Measurements from ENCODE around the gene ZNF41. TPM values are rescaled to one million over a fixed set of nuclear protein-coding genes. Genes with fewer than 3 reads are reported as not detected.

ZNF41 gene
- polyA plus RNA-seq, 3 donors: 1.8 to 4.3 (median 3.1) TPM

GRCh38 chrX:47481160-47481559 is 1.9 kb downstream of the ZNF41 start:
- peak overlapping the region in 2 of 7 donors; percentile 19 to 46 for H3K27ac Mint-ChIP-seq

GRCh38 chrX:47480576-47480975 is 2.4 kb downstream of the ZNF41 start:
- H3K9ac ChIP-seq (ENCODE audit: insufficient read depth, low read length, poor library complexity, severe bottlenecking): no peak overlapping the region
- H3K4me3 Mint-ChIP-seq: no peak overlapping the region
- peaks cover 29% of the 10 kb centered on the region for H3K4me1 Mint-ChIP-seq
- H3K27ac Mint-ChIP-seq: no peak overlapping the region
- no peak overlapping the region for H2AFZ ChIP-seq (ENCODE audit: insufficient read depth, low read depth, low read length, poor library complexity, severe bottlenecking)
- TF ChIP-seq CTCF (IDR thresholded peaks at IDR 0.05): no peak
- no peak overlapping the region for H3K4me2 ChIP-seq (replicated peaks; ENCODE audit: extremely low read depth, low read length, poor library complexity, severe bottlenecking)
- H3K79me2 ChIP-seq (ENCODE audit: insufficient read depth, low read length): peaks cover 68% of the 10 kb centered on the region
- no peak for DNase-seq
- H3K4me1 ChIP-seq (ENCODE audit: control insufficient read depth in 1 of 2, insufficient read depth in 2 of 2, low read length in 2 of 2): peaks cover 19 to 23% of the 10 kb centered on the region in 2 donors
- no peaks in the 10 kb centered on the region for H3K36me3 ChIP-seq (replicated peaks in 1 of 2; ENCODE audit: control insufficient read depth in 1 of 2, insufficient read depth in 2 of 2, low read length in 2 of 2)
- WGBS (ENCODE audit: insufficient coverage): no CpG with 5 or more reads among the region's 2 CpGs
- no peak overlapping the region for H3K27ac ChIP-seq (ENCODE audit: low read depth in 1 of 2, low read length in 2 of 2)
- no peaks in the 10 kb centered on the region for H3K27me3 ChIP-seq (ENCODE audit: control insufficient read depth in 2 of 2, insufficient read depth in 2 of 2, low read length in 2 of 2)
- H3K9me3 ChIP-seq (replicated peaks in 1 of 2; ENCODE audit: control insufficient read depth in 1 of 2, insufficient read depth in 1 of 2, low read length in 2 of 2): no peaks in the 10 kb centered on the region
- peaks cover 3% of the 10 kb centered on the region for H4K20me1 ChIP-seq (ENCODE audit: insufficient read depth, low read length)
- peaks cover 0 to 16% (median 4%) of the 10 kb centered on the region in 7 donors for H3K9me3 Mint-ChIP-seq
- no peak overlapping the region for H3K4me3 ChIP-seq (replicated peaks in 1 of 3; ENCODE audit: low read depth in 2 of 3, low read length in 3 of 3)
- H3K27me3 Mint-ChIP-seq (ENCODE audit: low read depth in 3 of 3): peaks cover 0 to 9% (median 0%) of the 10 kb centered on the region in 3 donors
- no peaks in the 10 kb centered on the region for H3K36me3 Mint-ChIP-seq
- intact Hi-C loops (cut with micrococcal nuclease): loop anchor here (5.0 kb wide), 2 partner anchors 42 to 288 kb away; partner anchors contain the start of gene UBA1 (in 1 of the 2)

More at GRCh38 chrX:47481160-47481559, 1.9 kb downstream of the ZNF41 start:
- Histone ChIP-seq H3K9ac (ENCODE audit: insufficient read depth, low read length, poor library complexity, severe bottlenecking) (no peak overlapping the region), H3K4me2 (replicated peaks; ENCODE audit: extremely low read depth, low read length, poor library complexity, severe bottlenecking) (no peak overlapping the region), H4K20me1 (ENCODE audit: insufficient read depth, low read length) (no peaks in the 10 kb centered on the region), H3K9me3 (replicated peaks in 1 of 2; ENCODE audit: control insufficient read depth in 1 of 2, insufficient read depth in 1 of 2, low read length in 2 of 2) (no peaks in the 10 kb centered on the region), H3K36me3 (replicated peaks in 1 of 2; ENCODE audit: control insufficient read depth in 1 of 2, insufficient read depth in 2 of 2, low read length in 2 of 2) (no peaks in the 10 kb centered on the region), H3K27ac (ENCODE audit: low read depth in 1 of 2, low read length in 2 of 2) (no peak overlapping the region), H3K27me3 (ENCODE audit: control insufficient read depth in 2 of 2, insufficient read depth in 2 of 2, low read length in 2 of 2) (no peaks in the 10 kb centered on the region), H3K79me2 (ENCODE audit: insufficient read depth, low read length) (peaks cover 62% of the 10 kb centered on the region), H3K4me1 (ENCODE audit: control insufficient read depth in 1 of 2, insufficient read depth in 2 of 2, low read length in 2 of 2) (peaks cover 19 to 23% of the 10 kb centered on the region in 2 donors), H3K4me3 (replicated peaks in 1 of 3; ENCODE audit: low read depth in 2 of 3, low read length in 3 of 3) (no peak overlapping the region), H2AFZ (ENCODE audit: insufficient read depth, low read depth, low read length, poor library complexity, severe bottlenecking) (no peak overlapping the region)
- intact Hi-C loops (cut with micrococcal nuclease): loop anchor here (5.0 kb wide), 2 partner anchors 41 to 289 kb away; partner anchors contain the start of gene UBA1 (in 1 of the 2)
- Mint-ChIP-seq H3K4me1 (peaks cover 29% of the 10 kb centered on the region), H3K9me3 (peaks cover 0 to 16% (median 4%) of the 10 kb centered on the region in 7 donors), H3K27me3 (ENCODE audit: low read depth in 3 of 3) (peaks cover 0 to 9% (median 0%) of the 10 kb centered on the region in 3 donors), H3K36me3 (no peaks in the 10 kb centered on the region), H3K4me3 (no peak overlapping the region)
- no CpG with 5 or more reads among the region's 2 CpGs for WGBS (ENCODE audit: insufficient coverage)
- DNase-seq: no peak
- no peak for TF ChIP-seq CTCF (IDR thresholded peaks at IDR 0.05)

Measured in CD14-positive monocyte (primary cell).